GF-D8 (cell line): ENCODE data around the gene LRRN2.

ENCODE experiments used
- DNase-seq: peaks from one replicate; lab custom pipeline; 2025; lab: John Stamatoyannopoulos, UW

The LRRN2 gene

DNA sequence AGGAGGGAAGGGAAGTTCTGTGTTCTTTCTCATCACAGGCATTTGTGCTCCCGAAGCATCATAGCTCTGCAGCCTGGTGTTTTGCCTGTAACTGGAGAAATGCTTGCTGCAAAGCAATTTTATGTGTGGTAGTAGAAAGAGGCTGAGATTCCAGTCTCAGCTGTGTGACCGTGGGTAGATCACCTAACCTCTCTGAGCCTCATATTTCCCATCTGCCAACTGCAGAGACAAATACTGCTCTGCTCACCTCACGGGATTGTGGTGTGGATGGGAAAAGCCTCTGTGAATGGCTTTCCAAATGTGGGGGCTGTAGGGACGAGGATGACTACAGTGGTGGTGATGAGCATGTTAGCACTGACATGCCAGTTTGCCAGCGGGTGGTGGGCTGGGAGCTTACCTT is 85.3 kb downstream of the LRRN2 start:
- DNase-seq = no peak

DNA sequence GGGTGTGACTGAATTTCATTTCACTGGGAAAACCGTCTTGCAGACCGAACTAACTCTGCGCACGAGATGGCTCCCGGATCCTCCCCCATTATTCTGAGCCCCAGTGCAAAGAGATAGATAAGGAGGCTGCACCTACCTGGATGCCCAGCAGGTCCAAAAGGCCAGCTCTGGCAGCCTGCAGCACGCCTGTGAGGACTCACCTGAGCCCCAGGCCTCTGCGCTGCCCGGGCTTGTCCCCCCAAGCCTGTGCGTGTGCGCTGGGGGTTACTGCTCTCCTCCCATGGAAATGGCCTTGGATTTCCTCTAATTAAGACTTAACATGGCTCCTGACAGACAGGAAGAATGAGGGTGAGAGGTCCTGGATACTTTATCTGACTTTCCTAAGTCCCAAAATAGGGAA is 85.9 kb downstream of the LRRN2 start:
- no peak for DNase-seq

DNA sequence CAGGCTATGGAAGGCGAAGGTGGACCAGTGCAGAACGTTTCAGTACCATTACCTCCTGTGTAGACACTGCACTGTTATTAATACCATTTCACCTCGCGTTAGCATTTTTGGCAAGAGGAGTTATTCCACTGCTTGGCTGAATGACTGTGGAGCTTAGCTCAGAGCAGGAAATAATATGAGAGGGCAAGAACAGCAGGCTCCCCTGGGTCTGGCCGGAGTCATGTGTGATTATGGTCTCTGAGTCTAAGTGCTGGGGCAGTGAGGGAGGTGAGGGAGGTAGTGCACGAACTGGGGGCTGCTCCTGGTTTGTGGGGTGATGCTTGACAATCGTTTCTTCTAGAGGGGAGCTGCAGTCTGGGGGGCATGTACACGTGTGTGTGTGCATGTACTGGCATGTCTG is 86.4 kb downstream of the LRRN2 start:
- DNase-seq = no peak

DNA sequence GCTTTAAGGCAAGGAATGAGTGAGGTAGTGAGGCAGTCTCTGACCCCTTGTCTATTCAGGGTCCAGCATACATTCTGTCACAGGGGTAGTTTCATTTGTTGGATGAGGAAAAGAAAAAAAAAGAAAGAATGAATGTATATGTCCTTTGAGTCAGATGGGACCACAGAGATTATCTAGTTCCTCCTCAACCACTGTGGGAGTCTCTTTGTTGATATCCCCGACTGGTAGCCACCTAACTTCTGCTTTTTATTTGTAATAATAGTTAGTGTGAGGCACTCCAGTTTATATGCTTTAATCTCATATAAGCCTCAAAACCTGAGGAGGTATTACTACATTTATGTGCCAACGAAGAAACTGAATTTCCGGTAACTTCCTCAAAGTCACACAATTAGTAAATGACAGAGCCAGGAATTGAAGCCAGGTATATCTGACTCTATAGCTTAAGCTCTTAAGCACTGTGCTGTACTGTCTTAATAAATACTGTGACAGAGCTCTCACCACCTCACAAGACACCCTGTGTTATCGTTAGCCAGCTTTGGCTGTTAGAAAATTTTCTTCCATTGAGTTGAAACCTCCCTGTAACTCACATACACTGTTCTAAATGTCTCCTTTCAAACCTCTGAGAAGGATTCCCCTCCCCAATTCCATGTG is 87.1 kb downstream of the LRRN2 start:
- no peak for DNase-seq

DNA sequence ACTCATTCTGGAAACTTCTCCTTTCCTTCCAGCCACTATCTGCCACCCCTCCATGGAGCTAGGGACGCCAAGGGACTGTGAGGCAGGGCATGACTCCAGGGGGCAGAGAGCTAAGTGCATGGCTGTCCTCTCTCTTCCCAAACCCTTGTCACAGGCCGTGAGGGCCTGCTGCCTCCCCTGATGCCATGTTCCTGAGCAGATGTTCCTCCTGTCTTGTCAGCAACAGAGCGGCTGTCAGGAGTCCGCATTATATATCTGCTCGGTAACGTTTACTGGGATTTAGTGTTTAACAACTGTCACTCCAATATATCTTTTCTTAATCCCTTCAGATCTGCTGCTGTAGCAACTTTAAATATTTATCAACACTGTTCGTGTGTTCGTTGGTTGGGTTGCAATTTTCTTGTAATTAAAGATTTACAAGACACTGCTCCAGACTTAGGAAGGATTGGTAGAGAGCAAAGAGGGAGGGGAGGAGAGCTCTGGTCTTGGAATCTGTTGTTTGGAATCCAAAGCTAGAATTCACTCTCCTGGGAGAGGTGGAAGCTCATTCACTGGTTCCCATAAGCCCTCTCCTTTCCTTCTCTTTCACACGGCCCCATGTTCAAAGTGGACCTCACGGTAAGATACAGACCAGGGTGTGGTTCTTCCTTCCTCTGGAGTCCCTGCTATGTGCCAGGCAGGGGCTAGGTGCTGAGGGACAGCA is 93.1 kb downstream of the LRRN2 start:
- DNase-seq = no peak

DNA sequence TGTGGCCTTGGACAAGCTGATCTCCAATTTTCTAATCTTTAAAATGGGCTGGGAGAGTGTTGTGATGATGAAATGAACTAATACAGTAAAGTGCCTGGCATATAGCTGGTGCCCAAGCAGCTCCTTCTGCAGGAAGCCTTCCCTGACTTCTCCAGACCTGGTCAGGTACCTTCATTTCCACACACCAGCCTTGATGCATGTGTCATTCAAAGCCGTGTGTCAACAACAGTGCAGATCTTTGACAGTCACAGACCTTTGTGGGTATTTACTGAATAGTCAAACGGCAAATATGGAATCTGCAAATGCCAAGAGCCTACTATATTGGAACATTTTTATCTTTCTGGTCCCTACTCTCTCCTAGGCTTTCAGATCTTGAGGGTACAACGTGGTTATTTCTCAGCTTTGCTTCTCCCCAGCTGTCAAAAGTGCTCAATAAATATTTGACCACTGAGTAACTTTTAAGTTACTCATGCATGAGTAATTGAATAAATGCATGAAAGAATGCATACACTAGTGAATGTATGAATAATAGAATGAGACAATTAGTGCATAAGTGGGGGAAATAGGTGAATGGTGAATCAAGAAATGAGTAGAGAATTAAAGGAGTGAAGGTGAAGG is 94.0 kb downstream of the LRRN2 start:
- DNase-seq = no peak

DNA sequence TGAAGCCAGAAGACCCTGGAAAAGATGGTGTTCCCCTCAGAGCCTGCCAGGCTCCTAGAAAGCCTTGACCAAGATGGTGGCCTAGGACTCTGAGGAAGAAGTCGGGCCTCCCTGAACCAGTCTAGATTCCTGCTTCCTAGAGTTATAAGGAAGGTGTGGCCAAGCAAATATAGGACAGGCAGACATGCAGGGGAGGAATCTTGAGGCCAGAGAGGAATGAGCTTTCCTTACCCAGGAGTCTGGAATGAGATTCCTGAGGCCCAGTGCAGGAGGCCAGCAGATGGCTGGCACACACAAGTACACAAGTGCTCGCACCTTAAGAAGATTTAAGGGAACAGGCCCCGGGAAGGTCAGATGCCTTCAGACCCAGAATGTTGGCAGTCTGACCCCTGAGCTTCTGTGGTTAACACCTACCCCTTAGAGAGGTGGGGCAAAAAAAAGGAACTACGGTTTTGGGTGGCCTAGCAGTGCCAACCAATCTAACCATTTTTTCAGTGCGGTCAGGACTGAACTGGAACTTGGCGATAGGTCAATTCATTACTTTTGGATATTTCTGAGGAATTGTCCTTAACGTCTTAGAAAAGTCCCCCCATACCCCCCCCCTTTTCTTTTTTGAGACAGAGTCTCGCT is 96.0 kb downstream of the LRRN2 start:
- DNase-seq = no peak

DNA sequence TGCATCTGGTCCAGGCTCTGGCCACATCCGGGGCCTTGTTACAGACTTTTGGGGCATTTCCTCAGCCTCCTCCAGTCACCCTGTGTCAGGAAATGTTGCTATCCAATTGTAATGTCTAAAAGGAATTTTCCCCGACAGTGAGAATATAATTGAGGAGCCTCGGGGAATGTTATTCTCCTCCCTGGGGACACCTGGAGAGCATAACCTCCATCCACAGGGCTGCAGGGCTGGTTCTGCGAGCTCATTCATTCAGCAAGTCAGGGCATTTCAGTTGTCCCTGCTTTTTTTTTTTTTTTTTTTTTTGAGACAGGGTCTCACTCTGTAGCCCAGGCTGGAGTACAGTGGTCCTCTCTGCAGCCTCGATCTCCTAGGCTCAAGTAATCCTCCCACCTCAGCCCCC is 96.7 kb downstream of the LRRN2 start:
- DNase-seq = no peak

DNA sequence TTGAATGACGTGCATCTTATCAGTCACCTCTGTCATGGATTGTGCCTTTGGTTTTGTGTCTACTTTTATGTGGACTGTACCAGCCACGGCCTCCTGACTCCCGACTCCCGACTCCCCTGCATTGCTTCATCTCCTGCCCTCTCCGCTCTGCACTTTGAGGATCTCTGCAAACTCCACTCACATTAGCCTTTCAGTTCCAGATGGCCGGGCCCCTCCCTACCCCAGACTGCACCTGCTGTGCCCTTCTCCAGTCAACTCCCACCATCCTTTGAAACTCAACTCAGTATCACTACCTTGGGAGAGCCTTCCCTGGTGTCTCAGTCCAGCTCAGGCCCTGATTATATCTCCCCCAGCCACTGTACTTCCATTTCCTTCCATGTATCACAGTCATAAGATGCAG is 97.9 kb downstream of the LRRN2 start:
- no peak for DNase-seq

DNA sequence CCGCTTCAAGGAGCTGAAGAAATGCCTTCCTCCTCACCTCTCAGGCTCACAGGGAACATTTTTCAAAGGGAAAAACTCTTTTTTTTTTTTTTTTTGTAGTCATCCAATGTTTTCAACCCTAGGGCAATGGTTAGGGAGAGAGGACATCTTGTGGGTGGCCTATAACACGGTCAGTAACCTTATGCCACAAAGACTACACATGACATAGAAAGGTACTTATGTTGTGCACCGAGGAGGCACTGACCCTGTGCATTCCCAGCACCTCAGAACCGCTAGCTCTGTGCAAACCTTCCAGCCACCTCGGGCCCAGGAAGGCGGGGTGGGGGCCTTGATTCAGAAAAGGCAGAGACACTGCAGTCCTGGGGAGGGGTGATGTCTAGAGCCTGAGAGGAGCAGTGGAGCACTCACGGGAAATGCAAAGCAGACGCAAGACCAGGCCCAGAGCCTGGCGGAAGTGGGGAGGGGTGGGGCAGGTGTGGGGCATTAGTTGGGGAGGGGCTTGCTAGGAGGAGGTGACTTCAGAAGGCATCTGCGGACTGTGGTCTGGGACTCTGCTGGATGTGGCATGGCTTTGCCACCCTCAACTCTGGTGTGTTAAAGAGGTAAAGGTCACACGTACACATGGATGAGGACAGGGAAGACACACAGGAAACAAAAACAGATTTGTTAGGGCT is 100.7 kb downstream of the LRRN2 start:
- DNase-seq = no peak

DNA sequence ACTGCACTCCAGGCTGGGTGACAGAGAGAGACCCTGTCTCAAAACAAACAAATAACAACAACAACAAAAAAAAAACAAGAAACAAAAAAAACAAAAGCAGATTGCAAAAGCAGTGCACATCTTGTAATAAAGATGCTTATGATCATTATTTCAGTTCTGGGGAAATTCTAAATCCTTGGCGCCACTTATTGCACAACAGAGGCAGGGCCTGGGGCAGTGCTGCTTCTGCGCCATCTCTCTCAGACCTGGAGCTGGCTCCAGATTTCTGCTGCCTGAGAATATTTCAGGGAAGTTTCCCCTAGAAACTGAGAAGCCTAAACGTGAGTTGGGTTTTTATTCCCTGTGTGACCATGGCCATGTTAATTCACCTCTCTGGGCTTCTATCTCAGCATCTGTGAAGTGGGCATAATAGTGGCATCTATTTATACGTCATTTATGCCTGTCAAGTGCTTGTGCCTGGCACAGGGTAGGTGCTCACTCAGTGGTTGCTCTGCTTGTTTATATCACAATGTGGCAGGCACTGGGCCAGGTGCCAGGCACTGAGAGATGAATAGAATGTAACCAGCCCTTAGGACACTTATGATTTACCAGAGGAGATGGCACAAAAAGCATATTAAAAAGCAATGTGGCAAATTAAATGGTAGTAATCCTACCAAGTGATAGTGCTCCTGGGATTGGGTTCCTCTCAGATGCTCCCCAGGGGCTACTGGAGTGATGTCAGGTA is 101.5 kb downstream of the LRRN2 start:
- DNase-seq = no peak

DNA sequence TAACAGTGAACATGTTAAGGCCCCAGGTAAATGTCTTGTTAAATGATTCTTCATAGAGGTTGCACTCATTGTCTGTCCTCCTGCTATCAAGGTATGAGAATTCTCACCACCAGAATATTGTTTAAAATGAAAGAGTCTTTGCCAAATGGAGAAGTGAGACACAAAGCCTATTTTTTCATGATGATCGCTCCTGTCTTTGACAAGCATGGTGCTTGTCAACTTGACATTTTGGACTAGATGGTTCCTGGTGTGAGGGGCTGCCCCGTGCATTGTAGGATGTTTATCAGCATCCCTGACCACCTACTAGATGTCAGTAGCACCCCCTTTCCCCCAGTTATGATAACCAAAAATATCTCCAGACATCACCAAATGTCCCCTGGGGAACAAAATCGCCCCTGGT is 103.8 kb downstream of the LRRN2 start:
- no peak for DNase-seq

DNA sequence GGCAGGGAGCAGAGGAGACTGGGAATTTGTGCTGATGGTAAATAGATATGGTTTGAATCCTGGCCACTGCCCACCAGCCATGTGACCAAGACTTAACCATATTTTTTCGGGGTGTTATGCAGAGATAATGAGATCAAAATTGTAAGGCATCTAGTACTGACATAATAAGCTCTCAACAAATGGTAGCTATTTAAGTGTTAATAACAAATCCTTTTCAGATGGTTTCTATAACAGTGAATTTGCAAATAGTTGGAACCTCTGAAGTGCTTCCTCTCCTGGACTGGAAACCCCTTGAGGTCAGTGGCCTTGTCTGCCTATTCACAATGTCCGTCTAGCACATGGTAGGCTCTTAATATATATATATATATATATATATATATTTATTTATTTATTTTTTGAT is 104.7 kb downstream of the LRRN2 start:
- no peak for DNase-seq

DNA sequence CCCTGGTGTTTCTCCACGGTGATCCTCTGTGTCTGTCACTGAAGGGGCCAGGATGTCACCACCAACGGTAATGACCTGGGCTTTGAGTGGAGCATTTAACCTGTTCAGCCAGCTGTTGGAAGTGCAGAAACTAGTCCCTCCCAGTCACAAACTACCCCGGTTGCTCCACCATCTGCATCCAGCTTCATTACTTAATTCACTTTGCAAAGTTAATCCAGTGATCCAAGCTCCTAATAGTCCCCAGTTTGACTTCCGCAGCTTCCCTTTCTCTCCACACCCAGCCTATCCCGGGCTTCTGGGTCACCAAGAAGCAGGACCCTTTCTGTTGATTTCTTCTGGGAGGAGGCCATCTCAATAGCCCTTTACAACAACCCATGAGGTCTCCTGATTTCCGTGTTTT is 105.9 kb downstream of the LRRN2 start:
- DNase-seq = no peak

DNA sequence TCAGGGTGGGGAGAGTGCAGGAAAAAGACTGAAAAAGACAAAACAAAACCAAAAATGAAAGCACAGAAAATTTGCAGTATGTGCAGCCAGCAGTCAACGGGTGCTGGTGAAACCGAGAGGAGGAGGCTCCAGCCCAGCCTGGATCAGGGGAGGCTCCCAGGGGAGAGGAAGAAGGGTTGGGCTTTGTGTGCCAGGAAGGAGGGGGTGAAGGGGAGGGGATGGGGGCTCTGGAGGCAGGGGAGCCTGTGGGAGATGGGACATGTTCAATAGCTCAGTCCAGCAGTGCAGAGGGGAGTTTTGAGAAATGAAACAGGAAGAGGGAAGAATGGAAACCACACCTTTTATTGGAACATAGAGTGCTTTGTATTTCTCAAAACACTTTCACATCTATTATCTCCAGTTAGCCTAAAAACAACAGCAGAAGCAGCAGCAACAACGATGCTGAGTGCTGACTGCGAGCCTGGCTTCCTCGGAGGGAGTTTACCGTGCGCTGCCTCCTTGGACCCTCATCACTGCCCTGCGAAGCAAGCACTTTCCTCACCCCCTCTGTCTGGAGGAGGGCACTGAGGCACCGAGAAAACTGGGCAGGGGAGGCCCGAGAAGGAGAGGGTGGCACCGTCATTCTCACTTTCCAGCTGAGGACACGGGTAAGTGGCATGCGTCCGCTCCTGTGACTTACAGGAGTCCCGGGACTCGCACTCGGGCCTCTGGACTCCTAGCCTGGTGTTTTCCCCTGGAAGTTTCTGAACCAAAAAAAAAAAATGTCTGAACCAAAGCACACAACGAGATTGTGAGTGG is 106.5 kb downstream of the LRRN2 start:
- no peak for DNase-seq

DNA sequence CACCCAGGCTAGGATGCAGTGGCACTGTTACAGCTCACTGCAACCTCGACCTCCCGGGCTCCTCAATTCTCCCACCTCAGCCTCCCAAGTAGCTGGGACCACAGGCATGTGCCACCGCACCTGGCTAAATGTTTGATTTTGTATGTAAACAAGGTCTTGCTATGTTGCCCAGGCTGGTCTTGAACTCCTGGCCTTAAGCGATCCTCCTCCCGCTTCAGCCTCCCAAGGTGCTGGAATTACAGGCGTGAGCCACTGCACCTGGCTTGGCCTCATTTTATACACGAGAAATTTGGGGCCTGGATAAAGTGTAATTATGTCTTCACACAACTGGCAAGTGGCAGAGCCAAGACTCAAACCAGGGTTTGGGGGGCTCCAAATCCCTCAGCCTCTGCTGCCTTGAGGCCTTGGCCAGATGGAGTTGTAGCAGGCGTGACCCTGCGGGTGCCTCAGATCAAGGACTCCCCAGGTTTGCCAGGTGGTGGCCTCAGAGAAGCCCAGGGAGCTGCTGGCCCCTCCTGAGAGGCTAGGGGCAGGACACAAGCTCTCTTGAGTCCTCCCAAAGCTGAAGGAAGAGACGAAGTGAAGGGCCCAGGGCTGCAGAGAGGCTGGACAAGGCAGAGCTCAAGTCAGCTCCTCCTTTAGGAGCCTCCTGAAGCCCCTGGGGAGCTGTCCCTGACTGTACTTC is 107.6 kb downstream of the LRRN2 start:
- DNase-seq = no peak

DNA sequence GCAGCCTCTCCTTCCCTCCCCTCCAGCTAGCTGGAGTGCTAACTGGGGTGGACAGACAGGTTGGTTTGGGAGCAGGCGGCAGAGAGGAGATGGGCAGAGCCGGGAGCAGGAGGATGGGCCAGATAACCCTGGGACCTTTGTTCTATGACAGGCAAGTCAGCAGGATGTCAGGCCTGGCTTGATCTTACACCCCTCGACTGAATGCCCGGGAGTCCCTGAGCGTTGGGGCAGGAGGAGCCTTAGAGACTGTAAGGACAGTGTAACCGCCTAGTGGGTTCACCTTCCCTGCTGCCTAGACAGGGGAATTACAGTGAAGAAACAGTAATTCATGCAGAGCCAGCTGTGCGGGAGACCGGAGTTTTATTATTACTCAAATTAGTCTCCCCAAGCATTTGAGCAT is 109.1 kb downstream of the LRRN2 start:
- DNase-seq = no peak

DNA sequence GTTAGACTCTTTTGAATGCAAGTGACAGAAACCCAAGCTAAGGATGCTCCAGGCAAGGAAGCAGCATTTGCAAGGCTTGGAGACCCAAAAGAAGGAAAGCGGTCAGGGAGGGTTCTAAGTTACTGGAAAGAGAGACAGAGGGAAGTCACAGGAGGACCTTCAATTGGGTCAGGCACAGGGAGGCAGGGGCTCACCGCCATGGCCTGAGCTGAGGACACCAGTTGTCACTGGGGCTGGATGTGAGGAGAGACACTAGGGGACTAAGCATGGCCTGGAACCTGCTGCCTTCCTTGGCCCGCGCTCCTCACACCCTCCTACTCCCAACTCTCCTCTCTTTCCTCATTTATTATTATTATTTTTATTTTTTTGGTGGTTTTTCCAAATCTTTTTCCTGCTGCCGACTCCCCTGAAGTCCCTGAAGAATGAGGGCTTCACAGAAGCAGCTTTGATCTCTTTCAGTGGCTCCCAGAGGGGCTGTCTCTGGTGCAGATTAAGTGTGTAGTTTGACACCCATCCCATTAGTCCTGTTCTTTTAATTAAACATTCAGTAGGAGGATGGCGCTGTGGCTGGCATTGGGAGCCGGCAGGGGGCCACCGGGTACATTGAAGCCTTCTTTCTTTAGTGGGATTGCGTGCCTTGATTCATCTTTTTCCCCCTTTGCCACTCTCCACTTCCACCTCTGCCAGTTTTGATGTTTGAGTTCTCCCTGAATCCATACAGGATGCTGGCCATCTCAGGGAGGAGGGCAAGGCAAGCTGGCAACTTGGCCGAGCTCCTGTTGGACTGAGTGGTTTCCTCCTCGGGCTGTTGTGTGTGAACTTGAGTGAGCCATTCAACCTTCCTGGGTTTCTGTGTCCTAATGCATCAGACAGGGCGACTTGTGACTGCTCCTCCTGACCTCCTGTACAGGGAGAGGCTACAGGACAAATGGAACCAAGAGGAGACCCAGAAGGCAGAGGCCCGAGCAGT is 110.0 kb downstream of the LRRN2 start:
- DNase-seq = no peak

DNA sequence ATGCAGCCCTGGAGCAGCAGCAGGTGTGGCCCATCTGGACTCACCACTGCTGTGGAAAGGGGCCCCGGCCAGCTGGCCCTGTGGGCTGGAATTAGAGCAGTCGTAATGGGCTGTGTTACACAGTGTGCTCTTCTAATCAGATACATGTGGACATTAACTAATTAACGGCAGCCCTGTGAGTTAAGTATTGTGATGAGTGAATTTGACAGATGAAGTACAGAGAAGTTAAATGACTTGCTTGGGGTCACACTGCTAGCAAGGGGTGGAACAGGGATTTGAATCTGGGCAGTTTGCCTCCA is 110.7 kb downstream of the LRRN2 start:
- DNase-seq = no peak
